Esophagus muscularis mucosa (tissue), 4 donors: Measurements from ENCODE around the gene THBS1. TPM values are rescaled to one million over a fixed set of nuclear protein-coding genes. Genes with fewer than 3 reads are reported as not detected.

ENCODE experiments used
- DNase-seq: peaks from one replicate; pipeline ENCODE4 v3.0.0-alpha.2; 2017; ENCODE audit errors: extremely low spot score
- H3K27ac ChIP-seq, 4 donors: fragments of 200-600 bp; sonication (generic); replicated peaks in 1 of 4; 1 replicate in 3 of 4; 2 replicates in 1 of 4; pipeline ENCODE4 v1.5.1; 2016 to 2019; ENCODE audit warnings: mild to moderate bottlenecking in 1 of 4
- H3K27me3 ChIP-seq, 4 donors: fragments of 200-600 bp; sonication (generic); one replicate each; pipeline versions ENCODE4 v1.5.1 to v1.6.0; 2016 to 2019
- H3K36me3 ChIP-seq, 4 donors: fragments of 200-600 bp; sonication (generic); one replicate each; pipeline ENCODE4 v1.5.1; 2016 to 2019
- H3K4me1 ChIP-seq, 4 donors: fragments of 200-600 bp; sonication (generic); one replicate each; pipeline ENCODE4 v1.5.1; 2016 to 2019
- H3K4me3 ChIP-seq, 4 donors: fragments of 200-600 bp; sonication (generic); 1 replicate in 2 of 4; 2 replicates in 2 of 4; pipeline ENCODE4 v1.5.1; 2016 to 2019; ENCODE audit warnings: mild to moderate bottlenecking in 4 of 4, moderate library complexity in 1 of 4
- H3K9me3 ChIP-seq, 4 donors: fragments of 200-600 bp; sonication (generic); 1 replicate in 3 of 4; 2 replicates in 1 of 4; pipeline ENCODE4 v1.5.1; 2016 to 2019
- CTCF ChIP-seq, 3 experiments: fragments of 200-600 bp in 2 of 3; fragments of 450-650 bp in 1 of 3; sonication (generic) in 2 of 3; IDR thresholded peaks; one replicate each; pipeline ENCODE4 v1.5.1; 2017 to 2019; ENCODE audit warnings: antibody characterized with exemption in 3 of 3, mild to moderate bottlenecking in 2 of 3, moderate library complexity in 1 of 3
- EP300 ChIP-seq: sonication (generic); formaldehyde crosslinking; IDR thresholded peaks from one replicate; pipeline ENCODE4 v1.6.1; 2017; ENCODE audit warnings: antibody characterized with exemption
- POLR2A ChIP-seq: fragments of 450-650 bp; IDR thresholded peaks from one replicate; pipeline ENCODE4 v1.6.1; 2017; ENCODE audit warnings: antibody characterized with exemption, moderate library complexity, mild to moderate bottlenecking, low read depth
- POLR2AphosphoS5 ChIP-seq, 2 donors: sonication (generic); formaldehyde crosslinking; IDR thresholded peaks; one replicate each; pipeline ENCODE4 v1.6.1; 2017; ENCODE audit warnings: antibody characterized with exemption in 2 of 2
- WGBS: methylation state at CpG from one replicate; pipeline ENCODE4 v1.1.5; 2018; 5-methylcytosine and 5-hydroxymethylcytosine counted together
- intact Hi-C: fragments of 100-400 bp; cut with DNase I; formaldehyde crosslinking; loops from one replicate; pipeline ENCODE4 v1.15.1; 2023
- total RNA-seq, 4 donors: library from RNA; depleted of rRNA; stranded (reverse); fragments of >200 nt; gene quantifications; one replicate each; pipeline versions ENCODE4 v1.1.0 to v1.2.1, GENCODE V29; 2016

The THBS1 gene
- total RNA-seq, 4 donors from 2014 or later = 188 to 4,072 (median 270) TPM

- Histone ChIP-seq H3K27me3 (no peaks in the 10 kb centered on the region), H3K4me3 (no peak overlapping the region), H3K27ac (no peak overlapping the region), H3K36me3 (no peaks in the 10 kb centered on the region), H3K4me1 (peaks cover 0 to 55% (median 47%) of the 10 kb centered on the region in 4 donors), H3K9me3 (no peaks in the 10 kb centered on the region)
- no peak for TF ChIP-seq POLR2AphosphoS5 (IDR thresholded peaks at IDR 0.05)
- no peak for TF ChIP-seq EP300
- TF ChIP-seq CTCF (IDR thresholded peaks at IDR 0.05) = no peak
- no peak for TF ChIP-seq POLR2A
- intact Hi-C loops = no loop called here
- 97% methylated on average over 2 of the region's 2 CpGs for WGBS
- DNase-seq = no peak
Measured at GRCh38 chr15:39645976-39646257, 65.0 kb downstream of the THBS1 start.

GRCh38 chr15:39646425-39646824 lies 65.5 kb downstream of the THBS1 start:
- intact Hi-C loops = no loop called here
- Histone ChIP-seq H3K4me3 (no peak overlapping the region), H3K4me1 (peaks cover 0 to 50% (median 45%) of the 10 kb centered on the region in 4 donors), H3K27ac (no peak overlapping the region), H3K27me3 (no peaks in the 10 kb centered on the region), H3K36me3 (no peaks in the 10 kb centered on the region), H3K9me3 (no peaks in the 10 kb centered on the region)
- whole genome bisulfite sequencing = 98% methylated on average over 5 of the region's 5 CpGs
- TF ChIP-seq CTCF (IDR thresholded peaks at IDR 0.05) (no peak), POLR2A (no peak), POLR2AphosphoS5 (IDR thresholded peaks at IDR 0.05) (no peak), EP300 (no peak)
- no peak for DNase-seq

Other genes starting within 250 kb of the THBS1 start
- gene FSIP1, start 201.8 kb downstream of the THBS1 start, total RNA-seq = 1 to 10 TPM in 3 of 4 donors, under 1 TPM in 1; 0.83 to 4.6 (median 1.4) TPM